Measurements from ENCODE around the gene BTAF1. TPM values are rescaled to one million over a fixed set of nuclear protein-coding genes. Genes with fewer than 3 reads are reported as not detected.

Gene BTAF1
- total RNA-seq, 1 experiment from 2014 or later, result 42.5 TPM

DNA sequence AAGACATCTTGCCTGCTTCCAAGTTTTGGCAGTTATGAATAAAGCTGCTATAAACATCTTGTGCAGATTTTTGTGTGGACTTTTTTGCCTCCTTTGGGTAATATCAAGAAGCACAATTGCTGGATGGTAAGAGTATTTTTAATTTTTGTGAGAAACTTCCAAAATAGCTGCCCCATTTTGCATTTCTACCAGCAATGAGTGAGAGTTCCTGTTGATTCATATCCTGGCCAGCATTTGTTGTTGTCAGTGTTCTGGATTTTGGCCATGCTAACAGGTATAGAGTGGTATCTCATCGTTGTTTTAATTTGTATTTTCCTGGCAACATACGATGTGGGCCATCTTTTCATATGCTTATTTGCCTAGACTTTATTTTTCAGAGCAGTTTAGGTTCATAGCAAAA, 53.9 kb downstream of the BTAF1 start:
- ATAC-seq (no peak), DNase-seq (ENCODE audit: low read depth, low spot score) (no peak)
- no peaks in the 10 kb centered on the region for H3K9me2 ChIP-seq (ENCODE audit: insufficient read depth)
- H3K4me2 ChIP-seq (ENCODE audit: low read length), result no peak overlapping the region
- no peaks in the 10 kb centered on the region for H3K4me1 ChIP-seq (ENCODE audit: control insufficient read depth in 1 of 2, insufficient read depth in 2 of 2, low read length in 2 of 2)
- H4K20me1 ChIP-seq (ENCODE audit: insufficient read depth), result no peaks in the 10 kb centered on the region
- no peak overlapping the region for H3K9ac ChIP-seq (ENCODE audit: low read length)
- no peaks in the 10 kb centered on the region for H3K9me3 ChIP-seq (ENCODE audit: control insufficient read depth in 1 of 2, insufficient read depth in 1 of 2, low read depth in 1 of 2, low read length in 2 of 2)
- no peak overlapping the region for H2AFZ ChIP-seq (ENCODE audit: low read depth, low read length, poor library complexity, severe bottlenecking)
- peaks cover 7 to 12% of the 10 kb centered on the region in 2 experiments for H3K36me3 ChIP-seq (ENCODE audit: control insufficient read depth in 1 of 2, insufficient read depth in 2 of 2, low read length in 2 of 2)
- ChIA-PET POLR2A (no interaction called here), CTCF (no interaction called here), RAD21 (ENCODE audit: low non-redundant PET in 1 of 2, low total read pairs in 2 of 2, uncharacterized antibody in 2 of 2, unreplicated experiment in 2 of 2) (no interaction called here)
- no peak overlapping the region for H3K4me3 ChIP-seq (replicated peaks in 1 of 2; ENCODE audit: low read depth in 1 of 2, low read length in 2 of 2)
- TF ChIP-seq JUND (IDR thresholded peaks at IDR 0.05), result no peak
- TF ChIP-seq YY1 (IDR thresholded peaks at IDR 0.05; ENCODE audit: extremely low read depth, insufficient replicate concordance, low read depth, low read length), result no peak
- TF ChIP-seq CBX3 (IDR thresholded peaks at IDR 0.05; ENCODE audit: low read depth), result no peak
- TF ChIP-seq POLR2AphosphoS5 (IDR thresholded peaks at IDR 0.05; ENCODE audit: low read depth, low read length), result no peak
- no peak for TF ChIP-seq ZNF274 (IDR thresholded peaks at IDR 0.05; ENCODE audit: low read depth, low read length)
- TF ChIP-seq CTCF (IDR thresholded peaks at IDR 0.05 in 2 of 3, conservative IDR thresholded peaks at IDR 0.05 in 1 of 3; ENCODE audit: borderline replicate concordance in 1 of 3, insufficient read depth in 1 of 3, low read depth in 2 of 3, low read length in 2 of 3), result no peak
- H3K79me2 ChIP-seq (ENCODE audit: insufficient read depth, low read length), result 0 out of 2 replicates have a peak, but pooled peaks cover 5% of the 10 kb centered on the region
- intact Hi-C loops (cut with micrococcal nuclease), result no loop called here
- no TSS peak for BruUV-seq (replicated peaks)
- no peak overlapping the region for H3K27ac ChIP-seq (ENCODE audit: low read depth, low read length)
- no peaks in the 10 kb centered on the region for H3K27me3 ChIP-seq (ENCODE audit: insufficient read depth, low read length)

GRCh38 chr10:91978585-91978984, 55.0 kb downstream of the BTAF1 start:
- RAD21 ChIA-PET (ENCODE audit: low non-redundant PET in 1 of 2, low total read pairs in 2 of 2, uncharacterized antibody in 2 of 2, unreplicated experiment in 2 of 2), result no interaction called here
- DNase-seq (ENCODE audit: low read depth, low spot score), result no peak
- Histone ChIP-seq H4K20me1 (ENCODE audit: insufficient read depth) (no peaks in the 10 kb centered on the region), H3K27me3 (ENCODE audit: insufficient read depth, low read length) (no peaks in the 10 kb centered on the region), H3K4me2 (ENCODE audit: low read length) (no peak overlapping the region), H3K9me3 (ENCODE audit: control insufficient read depth in 1 of 2, insufficient read depth in 1 of 2, low read depth in 1 of 2, low read length in 2 of 2) (no peaks in the 10 kb centered on the region), H3K4me3 (replicated peaks in 1 of 2; ENCODE audit: low read depth in 1 of 2, low read length in 2 of 2) (no peak overlapping the region), H2AFZ (ENCODE audit: low read depth, low read length, poor library complexity, severe bottlenecking) (no peak overlapping the region), H3K9ac (ENCODE audit: low read length) (no peak overlapping the region), H3K36me3 (ENCODE audit: control insufficient read depth in 1 of 2, insufficient read depth in 2 of 2, low read length in 2 of 2) (peaks cover 12 to 23% of the 10 kb centered on the region in 2 experiments), H3K79me2 (ENCODE audit: insufficient read depth, low read length) (peaks cover 5% of the 10 kb centered on the region; the same call in 1 of the 2 replicates), H3K4me1 (ENCODE audit: control insufficient read depth in 1 of 2, insufficient read depth in 2 of 2, low read length in 2 of 2) (no peaks in the 10 kb centered on the region), H3K9me2 (ENCODE audit: insufficient read depth) (no peaks in the 10 kb centered on the region), H3K27ac (ENCODE audit: low read depth, low read length) (no peak overlapping the region)
- intact Hi-C loops (cut with micrococcal nuclease), result no loop called here
- no TSS peak for BruUV-seq (replicated peaks)
- no peak for ATAC-seq
- CTCF ChIA-PET, result no interaction called here
- TF ChIP-seq SP1 (IDR thresholded peaks at IDR 0.05; ENCODE audit: low read depth) (no peak), SIN3A (IDR thresholded peaks at IDR 0.05; ENCODE audit: low read depth) (no peak), JUND (IDR thresholded peaks at IDR 0.05) (no peak), POLR2A (IDR thresholded peaks at IDR 0.05; ENCODE audit: borderline replicate concordance, extremely low read depth, insufficient read depth, insufficient read length) (no peak), ZNF274 (IDR thresholded peaks at IDR 0.05; ENCODE audit: low read depth, low read length) (no peak), EZH2 (IDR thresholded peaks at IDR 0.05) (no peak), ATF3 (IDR thresholded peaks at IDR 0.05) (no peak), SRF (IDR thresholded peaks at IDR 0.05; ENCODE audit: low read depth) (no peak), CEBPB (IDR thresholded peaks at IDR 0.05; ENCODE audit: low read depth) (no peak), RAD21 (IDR thresholded peaks at IDR 0.05; ENCODE audit: low read depth) (no peak), TCF7L2 (IDR thresholded peaks at IDR 0.05; ENCODE audit: borderline replicate concordance, extremely low read depth, insufficient read depth, insufficient read length) (no peak), ZFX (IDR thresholded peaks at IDR 0.05) (no peak)
- TF ChIP-seq, protein P1, sequence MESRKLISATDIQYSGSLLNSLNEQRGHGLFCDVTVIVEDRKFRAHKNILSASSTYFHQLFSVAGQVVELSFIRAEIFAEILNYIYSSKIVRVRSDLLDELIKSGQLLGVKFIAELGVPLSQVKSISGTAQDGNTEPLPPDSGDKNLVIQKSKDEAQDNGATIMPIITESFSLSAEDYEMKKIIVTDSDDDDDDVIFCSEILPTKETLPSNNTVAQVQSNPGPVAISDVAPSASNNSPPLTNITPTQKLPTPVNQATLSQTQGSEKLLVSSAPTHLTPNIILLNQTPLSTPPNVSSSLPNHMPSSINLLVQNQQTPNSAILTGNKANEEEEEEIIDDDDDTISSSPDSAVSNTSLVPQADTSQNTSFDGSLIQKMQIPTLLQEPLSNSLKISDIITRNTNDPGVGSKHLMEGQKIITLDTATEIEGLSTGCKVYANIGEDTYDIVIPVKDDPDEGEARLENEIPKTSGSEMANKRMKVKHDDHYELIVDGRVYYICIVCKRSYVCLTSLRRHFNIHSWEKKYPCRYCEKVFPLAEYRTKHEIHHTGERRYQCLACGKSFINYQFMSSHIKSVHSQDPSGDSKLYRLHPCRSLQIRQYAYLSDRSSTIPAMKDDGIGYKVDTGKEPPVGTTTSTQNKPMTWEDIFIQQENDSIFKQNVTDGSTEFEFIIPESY (IDR thresholded peaks at IDR 0.05; ENCODE audit: extremely low read depth, insufficient replicate concordance, low read length), result no peak
- POLR2A ChIA-PET, result no interaction called here
